KMS-11 (cell line): ENCODE data around the gene ARHGAP8.

Source experiments
- H2AFZ ChIP-seq: fragments of 200-600 bp; sonication (generic); 2 replicates; pipeline ENCODE4 v1.6.1; 2016; ENCODE audit warnings: antibody characterized with exemption, mixed run types, low read depth
- H3K27ac ChIP-seq: fragments of 200-600 bp; sonication (generic); 2 replicates; pipeline ENCODE4 v1.6.1; 2016; ENCODE audit warnings: mild to moderate bottlenecking, mixed run types
- H3K27me3 ChIP-seq: fragments of 200-600 bp; sonication (generic); 2 replicates; pipeline ENCODE4 v1.6.1; 2017; ENCODE audit warnings: mild to moderate bottlenecking, low read depth, mixed run types, moderate library complexity; ENCODE audit not compliant: insufficient read depth
- H3K36me3 ChIP-seq: fragments of 200-600 bp; sonication (generic); 2 replicates; pipeline ENCODE4 v1.6.1; 2017; ENCODE audit warnings: mild to moderate bottlenecking, mixed run types; ENCODE audit not compliant: insufficient read depth
- H3K4me1 ChIP-seq: fragments of 200-600 bp; sonication (generic); 2 replicates; pipeline ENCODE4 v1.6.1; 2016; ENCODE audit warnings: mild to moderate bottlenecking, low read depth, mixed run types; ENCODE audit not compliant: poor library complexity, severe bottlenecking
- H3K4me2 ChIP-seq: fragments of 200-600 bp; sonication (generic); 2 replicates; pipeline ENCODE4 v1.7.0; 2016; ENCODE audit warnings: mild to moderate bottlenecking, mixed run types
- H3K4me3 ChIP-seq: fragments of 200-600 bp; sonication (generic); IDR thresholded peaks from 2 replicates; pipeline ENCODE4 v1.6.1; 2017; ENCODE audit warnings: low read depth, low read length, mixed read lengths; ENCODE audit not compliant: insufficient read depth
- H3K79me2 ChIP-seq: fragments of 200-600 bp; sonication (generic); 2 replicates; pipeline ENCODE4 v1.6.1; 2016; ENCODE audit warnings: low read depth, mixed run types; ENCODE audit not compliant: insufficient read depth
- H3K9ac ChIP-seq: fragments of 200-600 bp; sonication (generic); 2 replicates; pipeline ENCODE4 v1.6.1; 2016; ENCODE audit warnings: mild to moderate bottlenecking, mixed run types
- H4K20me1 ChIP-seq: fragments of 200-600 bp; sonication (generic); 2 replicates; pipeline ENCODE4 v1.6.1; 2016; ENCODE audit warnings: mild to moderate bottlenecking, mixed run types; ENCODE audit not compliant: insufficient read depth
- TF ChIP-seq, protein P1 (sequence below): fragments of 200-600 bp; sonication (generic); conservative IDR thresholded peaks from 2 replicates; pipeline ENCODE4 v1.6.1; 2017; ENCODE audit warnings: low read depth, mild to moderate bottlenecking, antibody characterized with exemption, low read length, moderate library complexity, mixed read lengths

Gene ARHGAP8

DNA sequence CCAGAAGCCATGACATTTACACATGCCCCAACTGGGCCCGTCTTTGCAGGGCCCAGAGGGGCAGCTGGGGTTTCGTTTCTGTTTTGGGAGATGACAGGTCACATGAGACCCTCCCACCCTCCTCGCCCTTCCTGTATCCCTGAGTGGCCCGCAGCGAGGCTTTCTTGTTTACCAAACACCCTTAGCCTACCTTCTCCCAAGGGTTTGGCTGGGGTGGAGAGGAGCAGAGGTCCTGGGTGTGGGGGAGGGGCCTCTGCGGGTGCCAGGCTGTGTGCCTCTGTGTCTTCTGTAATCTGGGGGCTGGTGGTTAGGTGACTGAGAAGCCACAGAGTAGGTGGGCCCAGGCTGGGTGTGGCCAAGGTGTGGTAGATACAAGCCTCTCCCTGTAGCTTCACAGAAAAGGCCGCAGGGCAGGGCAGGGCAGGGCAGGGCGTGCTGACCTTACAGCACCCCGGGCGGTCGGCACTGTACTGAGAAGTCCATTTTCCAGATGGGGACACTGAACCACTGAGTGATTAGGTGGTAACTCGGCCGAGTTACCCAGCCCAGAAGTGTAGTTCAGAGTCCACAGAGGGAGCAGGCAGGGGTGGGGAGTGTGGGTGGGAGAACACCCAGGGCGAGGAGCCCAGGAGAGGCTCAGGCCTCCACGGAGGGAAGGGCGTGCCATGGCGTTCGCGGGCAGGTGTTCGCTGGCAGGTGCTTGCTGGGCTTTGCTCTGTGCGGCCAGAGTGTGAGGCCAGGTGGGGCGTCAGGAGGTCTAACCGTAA, 41.7 kb upstream of the ARHGAP8 start:
- no peak overlapping the region for H3K9ac ChIP-seq
- TF ChIP-seq, protein P1, sequence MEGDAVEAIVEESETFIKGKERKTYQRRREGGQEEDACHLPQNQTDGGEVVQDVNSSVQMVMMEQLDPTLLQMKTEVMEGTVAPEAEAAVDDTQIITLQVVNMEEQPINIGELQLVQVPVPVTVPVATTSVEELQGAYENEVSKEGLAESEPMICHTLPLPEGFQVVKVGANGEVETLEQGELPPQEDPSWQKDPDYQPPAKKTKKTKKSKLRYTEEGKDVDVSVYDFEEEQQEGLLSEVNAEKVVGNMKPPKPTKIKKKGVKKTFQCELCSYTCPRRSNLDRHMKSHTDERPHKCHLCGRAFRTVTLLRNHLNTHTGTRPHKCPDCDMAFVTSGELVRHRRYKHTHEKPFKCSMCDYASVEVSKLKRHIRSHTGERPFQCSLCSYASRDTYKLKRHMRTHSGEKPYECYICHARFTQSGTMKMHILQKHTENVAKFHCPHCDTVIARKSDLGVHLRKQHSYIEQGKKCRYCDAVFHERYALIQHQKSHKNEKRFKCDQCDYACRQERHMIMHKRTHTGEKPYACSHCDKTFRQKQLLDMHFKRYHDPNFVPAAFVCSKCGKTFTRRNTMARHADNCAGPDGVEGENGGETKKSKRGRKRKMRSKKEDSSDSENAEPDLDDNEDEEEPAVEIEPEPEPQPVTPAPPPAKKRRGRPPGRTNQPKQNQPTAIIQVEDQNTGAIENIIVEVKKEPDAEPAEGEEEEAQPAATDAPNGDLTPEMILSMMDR: no peak
- H4K20me1 ChIP-seq: no peaks in the 10 kb centered on the region
- no peaks in the 10 kb centered on the region for H3K79me2 ChIP-seq
- no peak overlapping the region for H2AFZ ChIP-seq
- H3K4me3 ChIP-seq: no peak overlapping the region
- H3K36me3 ChIP-seq: no peaks in the 10 kb centered on the region
- H3K27ac ChIP-seq: no peak overlapping the region
- H3K27me3 ChIP-seq: no peaks in the 10 kb centered on the region; the same call in 1 of the 2 replicates
- H3K4me2 ChIP-seq: no peak overlapping the region
- H3K4me1 ChIP-seq: no peaks in the 10 kb centered on the region

DNA sequence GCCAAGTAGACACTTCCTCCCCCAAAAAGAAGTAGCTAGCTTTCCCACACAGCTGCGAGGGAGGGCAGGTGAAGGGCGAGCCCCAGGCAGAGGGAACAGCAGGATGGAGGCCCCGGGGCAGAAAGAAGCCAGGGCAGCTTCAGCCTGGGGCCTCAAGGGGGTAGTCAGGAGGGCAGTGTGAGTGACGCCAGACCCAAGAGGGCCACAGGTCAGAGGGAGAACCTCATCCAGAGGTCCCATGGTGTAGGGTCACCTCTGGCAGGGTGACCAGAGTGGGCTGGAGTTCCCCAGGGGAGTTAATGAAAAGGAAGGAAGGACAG, 41.2 kb upstream of the ARHGAP8 start:
- TF ChIP-seq, protein P1: no peak
- H3K9ac ChIP-seq: no peak overlapping the region
- H2AFZ ChIP-seq: no peak overlapping the region
- H3K4me2 ChIP-seq: no peak overlapping the region
- no peaks in the 10 kb centered on the region for H3K36me3 ChIP-seq
- no peaks in the 10 kb centered on the region; the same call in 1 of the 2 replicates for H3K27me3 ChIP-seq
- H3K79me2 ChIP-seq: no peaks in the 10 kb centered on the region
- H3K27ac ChIP-seq: no peak overlapping the region
- no peak overlapping the region for H3K4me3 ChIP-seq
- H4K20me1 ChIP-seq: no peaks in the 10 kb centered on the region
- H3K4me1 ChIP-seq: no peaks in the 10 kb centered on the region

DNA sequence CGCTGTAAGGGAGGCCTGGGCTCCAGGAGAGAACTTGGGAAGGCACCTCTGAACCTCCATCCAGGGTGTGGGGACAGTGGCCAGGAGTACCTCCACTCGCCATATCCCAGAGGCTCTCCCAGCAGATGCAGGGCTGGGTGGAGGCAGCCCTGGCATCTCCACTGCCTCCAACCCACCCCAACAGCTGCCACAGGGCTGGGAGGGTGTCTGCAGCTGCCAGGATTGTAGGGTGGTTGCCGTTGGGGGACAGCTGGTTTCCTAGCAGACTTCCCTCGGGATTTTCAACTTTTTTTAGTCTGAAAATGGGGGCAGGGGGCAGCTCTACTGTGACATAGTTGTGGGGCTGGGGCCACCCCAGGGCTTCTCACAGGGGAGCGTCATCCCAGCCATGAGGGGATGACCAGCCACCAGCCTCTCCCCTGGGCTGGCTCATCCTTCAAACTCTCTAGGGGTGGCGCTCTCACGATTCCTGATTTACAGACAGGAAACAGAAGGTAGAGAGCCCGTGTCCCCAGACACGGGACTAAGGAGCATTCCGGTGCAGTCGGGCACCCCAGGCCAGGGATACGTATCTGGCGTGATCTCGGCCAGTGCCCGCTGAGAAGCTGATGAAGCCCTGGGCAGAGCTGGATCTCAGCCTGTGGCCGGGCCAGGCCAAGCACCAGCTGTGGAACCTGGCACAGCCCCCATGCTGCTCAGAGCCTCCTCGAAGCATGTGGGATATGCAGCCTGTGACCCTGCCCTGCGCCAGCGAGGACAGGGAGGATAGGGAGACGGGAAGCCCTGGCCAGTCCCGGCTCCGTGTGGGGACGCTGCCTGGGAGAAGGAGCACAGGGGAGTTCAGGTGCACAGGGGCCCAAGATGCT, 40.5 kb upstream of the ARHGAP8 start:
- Histone ChIP-seq H2AFZ (no peak overlapping the region), H3K36me3 (no peaks in the 10 kb centered on the region), H3K4me2 (no peak overlapping the region), H4K20me1 (no peaks in the 10 kb centered on the region), H3K27ac (no peak overlapping the region), H3K79me2 (no peaks in the 10 kb centered on the region), H3K9ac (no peak overlapping the region), H3K27me3 (no peaks in the 10 kb centered on the region; the same call in 1 of the 2 replicates), H3K4me3 (no peak overlapping the region), H3K4me1 (no peaks in the 10 kb centered on the region)
- TF ChIP-seq, protein P1: no peak

DNA sequence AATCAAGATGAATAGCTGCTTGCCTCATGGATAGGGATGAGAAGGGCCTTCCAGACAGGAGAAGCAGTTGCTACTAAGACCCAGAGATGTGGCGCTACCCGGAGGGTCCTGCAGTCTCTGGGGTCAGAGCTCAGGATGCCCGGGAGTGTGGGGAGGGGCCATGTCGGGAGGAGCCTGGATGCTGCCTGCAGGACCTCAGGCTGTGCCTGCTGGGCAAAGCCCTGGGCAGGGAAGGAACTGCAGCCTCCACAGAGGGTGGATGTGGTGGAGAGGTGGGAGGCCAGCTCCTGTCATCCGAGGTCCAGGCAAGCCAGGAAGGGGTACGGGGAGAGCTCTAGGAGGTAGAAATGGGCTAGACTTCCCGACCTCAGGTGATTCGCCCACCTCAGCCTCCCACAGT, 39.4 kb upstream of the ARHGAP8 start:
- no peaks in the 10 kb centered on the region; the same call in 1 of the 2 replicates for H3K27me3 ChIP-seq
- no peaks in the 10 kb centered on the region for H3K79me2 ChIP-seq
- H3K4me2 ChIP-seq: no peak overlapping the region
- no peak overlapping the region for H2AFZ ChIP-seq
- H3K4me3 ChIP-seq: no peak overlapping the region
- no peaks in the 10 kb centered on the region for H4K20me1 ChIP-seq
- TF ChIP-seq, protein P1: no peak
- no peak overlapping the region for H3K9ac ChIP-seq
- no peak overlapping the region for H3K27ac ChIP-seq
- H3K36me3 ChIP-seq: no peaks in the 10 kb centered on the region
- no peaks in the 10 kb centered on the region for H3K4me1 ChIP-seq
